Smooth muscle cell (in vitro differentiated cells): ENCODE results near the gene SLC2A4. TPM values are rescaled to one million over a fixed set of nuclear protein-coding genes. Genes with fewer than 3 reads are reported as not detected.

Experiments
- DNase-seq: peaks from one replicate; lab custom pipeline; 2025; ENCODE audit not compliant: unreplicated experiment; lab: John Stamatoyannopoulos, UW
- H2AFZ ChIP-seq: fragments of 200-600 bp; sonication (generic); 2 replicates; pipeline ENCODE4 v1.6.0; 2016; ENCODE audit warnings: antibody characterized with exemption, low read depth, mild to moderate bottlenecking
- H3F3A ChIP-seq: fragments of 200-600 bp; sonication (generic); 2 replicates; pipeline ENCODE4 v1.6.0; 2017; ENCODE audit warnings: antibody characterized with exemption, low read depth
- H3K27ac ChIP-seq: fragments of 200-600 bp; sonication (generic); 2 replicates; pipeline ENCODE4 v1.5.1; 2016; ENCODE audit warnings: low read depth, mild to moderate bottlenecking
- H3K27me3 ChIP-seq: fragments of 200-600 bp; sonication (generic); 2 replicates; pipeline ENCODE4 v1.6.1; 2016; ENCODE audit warnings: low read depth, mild to moderate bottlenecking
- H3K36me3 ChIP-seq: fragments of 200-600 bp; sonication (generic); 2 replicates; pipeline ENCODE4 v1.5.1; 2016; ENCODE audit warnings: low read depth
- H3K4me1 ChIP-seq: fragments of 200-600 bp; sonication (generic); 2 replicates; pipeline ENCODE4 v1.5.1; 2016; ENCODE audit warnings: low read depth
- H3K4me2 ChIP-seq: fragments of 200-600 bp; sonication (generic); 2 replicates; pipeline ENCODE4 v1.6.0; 2016; ENCODE audit warnings: mild to moderate bottlenecking
- H3K4me3 ChIP-seq: fragments of 200-600 bp; sonication (generic); 2 replicates; pipeline ENCODE4 v1.5.1; 2016; ENCODE audit warnings: mild to moderate bottlenecking
- H3K79me2 ChIP-seq: fragments of 200-600 bp; sonication (generic); 2 replicates; pipeline ENCODE4 v1.6.0; 2016; ENCODE audit warnings: low read depth, mild to moderate bottlenecking
- H3K9ac ChIP-seq: fragments of 200-600 bp; sonication (generic); 2 replicates; pipeline ENCODE4 v1.6.0; 2016; ENCODE audit warnings: low read depth
- H3K9me3 ChIP-seq: fragments of 200-600 bp; sonication (generic); replicated peaks from 2 replicates; pipeline ENCODE4 v1.5.1; 2016; ENCODE audit warnings: low read depth
- H4K20me1 ChIP-seq: fragments of 200-600 bp; sonication (generic); 2 replicates; pipeline ENCODE4 v1.6.0; 2016; ENCODE audit warnings: low read depth
- WGBS: methylation state at CpG from one replicate; pipeline ENCODE4 v1.1.7; 2016; ENCODE audit warnings: low lambda C conversion rate; 5-methylcytosine and 5-hydroxymethylcytosine counted together
- polyA plus RNA-seq: library from polyadenylated mRNA; unstranded; fragments of >200 nt; fragmentation: Nextera tagmentation; extraction: Ambion mirVana; gene quantifications from 2 replicates; pipeline ENCODE4 v1.2.1, GENCODE V29; 2016
- total RNA-seq: library from RNA; depleted of rRNA; stranded (reverse); fragments of >200 nt; gene quantifications from 2 replicates; pipeline ENCODE4 v1.2.3, GENCODE V29; 2014
- TF ChIP-seq, protein P1 (sequence below): fragments of 200-600 bp; sonication (generic); IDR thresholded peaks from 2 replicates; pipeline ENCODE4 v1.5.1; 2017; ENCODE audit warnings: borderline replicate concordance, mild to moderate bottlenecking, antibody characterized with exemption; ENCODE audit not compliant: insufficient read depth, poor library complexity, severe bottlenecking

SLC2A4 gene
- total and polyA plus RNA-seq, 2 experiments from 2014 or later = not detected

GRCh38 chr17:7292729-7293128 lies 11.2 kb downstream of the SLC2A4 start:
- Histone ChIP-seq H4K20me1 (no peaks in the 10 kb centered on the region), H3K4me3 (no peak overlapping the region), H3K27me3 (peaks cover 50% of the 10 kb centered on the region), H3K9ac (no peak overlapping the region), H3K9me3 (no peaks in the 10 kb centered on the region), H3K4me1 (no peaks in the 10 kb centered on the region), H3F3A (peaks cover 8% of the 10 kb centered on the region), H3K27ac (no peak overlapping the region), H3K4me2 (no peak overlapping the region), H3K79me2 (no peaks in the 10 kb centered on the region), H2AFZ (no peak overlapping the region), H3K36me3 (no peaks in the 10 kb centered on the region)
- WGBS = 62% methylated on average over 6 of the region's 6 CpGs
- no peak for DNase-seq
- TF ChIP-seq, protein P1, sequence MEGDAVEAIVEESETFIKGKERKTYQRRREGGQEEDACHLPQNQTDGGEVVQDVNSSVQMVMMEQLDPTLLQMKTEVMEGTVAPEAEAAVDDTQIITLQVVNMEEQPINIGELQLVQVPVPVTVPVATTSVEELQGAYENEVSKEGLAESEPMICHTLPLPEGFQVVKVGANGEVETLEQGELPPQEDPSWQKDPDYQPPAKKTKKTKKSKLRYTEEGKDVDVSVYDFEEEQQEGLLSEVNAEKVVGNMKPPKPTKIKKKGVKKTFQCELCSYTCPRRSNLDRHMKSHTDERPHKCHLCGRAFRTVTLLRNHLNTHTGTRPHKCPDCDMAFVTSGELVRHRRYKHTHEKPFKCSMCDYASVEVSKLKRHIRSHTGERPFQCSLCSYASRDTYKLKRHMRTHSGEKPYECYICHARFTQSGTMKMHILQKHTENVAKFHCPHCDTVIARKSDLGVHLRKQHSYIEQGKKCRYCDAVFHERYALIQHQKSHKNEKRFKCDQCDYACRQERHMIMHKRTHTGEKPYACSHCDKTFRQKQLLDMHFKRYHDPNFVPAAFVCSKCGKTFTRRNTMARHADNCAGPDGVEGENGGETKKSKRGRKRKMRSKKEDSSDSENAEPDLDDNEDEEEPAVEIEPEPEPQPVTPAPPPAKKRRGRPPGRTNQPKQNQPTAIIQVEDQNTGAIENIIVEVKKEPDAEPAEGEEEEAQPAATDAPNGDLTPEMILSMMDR = no peak

DNA sequence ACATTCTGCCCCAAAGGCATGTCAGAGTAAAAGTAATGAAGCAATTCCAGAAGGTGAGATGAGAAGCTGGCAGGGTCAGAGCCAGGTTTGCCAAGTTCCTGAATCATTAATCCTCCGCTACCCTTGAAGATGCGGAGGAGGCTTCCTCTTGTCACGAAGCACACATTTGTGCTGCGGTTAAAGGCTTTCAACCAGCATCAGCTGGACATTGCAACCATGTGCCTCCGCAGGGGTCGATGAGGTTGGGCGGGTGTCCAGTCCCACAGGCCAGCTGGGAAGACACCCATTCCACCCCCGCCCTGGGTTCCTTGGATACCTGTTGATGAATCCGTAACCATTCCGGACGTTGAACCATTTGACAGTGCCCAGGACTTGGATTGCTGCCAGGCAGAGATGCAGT lies 11.6 kb downstream of the SLC2A4 start:
- Histone ChIP-seq H3K4me2 (no peak overlapping the region), H3F3A (peaks cover 8% of the 10 kb centered on the region), H3K27me3 (peaks cover 50% of the 10 kb centered on the region), H3K9ac (no peak overlapping the region), H3K27ac (no peak overlapping the region), H2AFZ (no peak overlapping the region), H3K9me3 (no peaks in the 10 kb centered on the region), H3K4me1 (no peaks in the 10 kb centered on the region), H3K4me3 (no peak overlapping the region), H3K36me3 (no peaks in the 10 kb centered on the region), H3K79me2 (no peaks in the 10 kb centered on the region), H4K20me1 (no peaks in the 10 kb centered on the region)
- TF ChIP-seq, protein P1 = no peak
- DNase-seq = no peak
- 93% methylated on average over 11 of the region's 11 CpGs for WGBS

- no peak overlapping the region for H2AFZ ChIP-seq
- peak overlapping the region; percentile 35 for H3K4me3 ChIP-seq
- TF ChIP-seq, protein P1 = no peak
Measured at GRCh38 chr17:7293816-7294613, 12.5 kb downstream of the SLC2A4 start.

More at GRCh38 chr17:7293816-7294613, 12.5 kb downstream of the SLC2A4 start:
- Histone ChIP-seq H3K9ac (no peak overlapping the region), H3K27ac (no peak overlapping the region), H3K79me2 (no peaks in the 10 kb centered on the region), H3K4me1 (no peaks in the 10 kb centered on the region), H3K36me3 (no peaks in the 10 kb centered on the region), H3K4me2 (peak overlapping the region; percentile 85), H3K9me3 (no peaks in the 10 kb centered on the region), H3K27me3 (peaks cover 50% of the 10 kb centered on the region), H3F3A (peaks cover 8% of the 10 kb centered on the region), H4K20me1 (no peaks in the 10 kb centered on the region)
- DNase-seq = no peak
- 14% methylated on average over 12 of the region's 75 CpGs for WGBS
